ENCODE measurements around the gene FNDC3B. TPM values are rescaled to one million over a fixed set of nuclear protein-coding genes. Genes with fewer than 3 reads are reported as not detected.

Gene FNDC3B
- total and polyA plus RNA-seq, 9 of the 15 experiments (the other 6 are each of a cell fraction or from before 2014, with no cell fraction given) = 7.0 to 35.8 (median 16.2) TPM

DNA sequence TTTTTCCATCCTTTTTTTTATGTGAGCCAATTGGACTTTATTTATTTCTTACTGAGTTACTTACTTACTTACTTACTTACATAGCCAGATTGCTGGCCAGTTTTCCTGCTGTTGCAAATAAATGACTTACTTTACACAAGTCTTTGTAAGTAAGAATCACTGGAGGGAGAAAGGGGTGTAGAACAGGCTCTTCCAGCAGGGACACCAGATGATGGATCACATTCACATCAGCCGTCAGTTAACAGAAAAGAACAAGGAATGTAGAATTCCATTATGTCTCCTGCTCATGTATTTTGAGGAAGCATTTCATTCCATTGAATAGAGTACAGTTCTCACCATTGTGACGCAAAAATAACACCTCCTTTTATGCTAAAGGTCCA lies 188.6 kb downstream of the FNDC3B start (continued):
- TF ChIP-seq, protein P1, sequence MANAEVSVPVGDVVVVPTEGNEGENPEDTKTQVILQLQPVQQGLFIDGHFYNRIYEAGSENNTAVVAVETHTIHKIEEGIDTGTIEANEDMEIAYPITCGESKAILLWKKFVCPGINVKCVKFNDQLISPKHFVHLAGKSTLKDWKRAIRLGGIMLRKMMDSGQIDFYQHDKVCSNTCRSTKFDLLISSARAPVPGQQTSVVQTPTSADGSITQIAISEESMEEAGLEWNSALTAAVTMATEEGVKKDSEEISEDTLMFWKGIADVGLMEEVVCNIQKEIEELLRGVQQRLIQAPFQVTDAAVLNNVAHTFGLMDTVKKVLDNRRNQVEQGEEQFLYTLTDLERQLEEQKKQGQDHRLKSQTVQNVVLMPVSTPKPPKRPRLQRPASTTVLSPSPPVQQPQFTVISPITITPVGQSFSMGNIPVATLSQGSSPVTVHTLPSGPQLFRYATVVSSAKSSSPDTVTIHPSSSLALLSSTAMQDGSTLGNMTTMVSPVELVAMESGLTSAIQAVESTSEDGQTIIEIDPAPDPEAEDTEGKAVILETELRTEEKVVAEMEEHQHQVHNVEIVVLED (CRISPR knock-in tag; IDR thresholded peaks at IDR 0.05) = no peak
- TF ChIP-seq ZBED1 (IDR thresholded peaks at IDR 0.05) (no peak), CCNT2 (IDR thresholded peaks at IDR 0.05; ENCODE audit: borderline replicate concordance, extremely low read depth, insufficient read length, low read depth, low read length) (no peak), TAF9B (IDR thresholded peaks at IDR 0.05; ENCODE audit: partially characterized antibody) (no peak), FOXA1 (IDR thresholded peaks at IDR 0.05; ENCODE audit: borderline replicate concordance) (no peak)
- TF ChIP-seq, protein P2, sequence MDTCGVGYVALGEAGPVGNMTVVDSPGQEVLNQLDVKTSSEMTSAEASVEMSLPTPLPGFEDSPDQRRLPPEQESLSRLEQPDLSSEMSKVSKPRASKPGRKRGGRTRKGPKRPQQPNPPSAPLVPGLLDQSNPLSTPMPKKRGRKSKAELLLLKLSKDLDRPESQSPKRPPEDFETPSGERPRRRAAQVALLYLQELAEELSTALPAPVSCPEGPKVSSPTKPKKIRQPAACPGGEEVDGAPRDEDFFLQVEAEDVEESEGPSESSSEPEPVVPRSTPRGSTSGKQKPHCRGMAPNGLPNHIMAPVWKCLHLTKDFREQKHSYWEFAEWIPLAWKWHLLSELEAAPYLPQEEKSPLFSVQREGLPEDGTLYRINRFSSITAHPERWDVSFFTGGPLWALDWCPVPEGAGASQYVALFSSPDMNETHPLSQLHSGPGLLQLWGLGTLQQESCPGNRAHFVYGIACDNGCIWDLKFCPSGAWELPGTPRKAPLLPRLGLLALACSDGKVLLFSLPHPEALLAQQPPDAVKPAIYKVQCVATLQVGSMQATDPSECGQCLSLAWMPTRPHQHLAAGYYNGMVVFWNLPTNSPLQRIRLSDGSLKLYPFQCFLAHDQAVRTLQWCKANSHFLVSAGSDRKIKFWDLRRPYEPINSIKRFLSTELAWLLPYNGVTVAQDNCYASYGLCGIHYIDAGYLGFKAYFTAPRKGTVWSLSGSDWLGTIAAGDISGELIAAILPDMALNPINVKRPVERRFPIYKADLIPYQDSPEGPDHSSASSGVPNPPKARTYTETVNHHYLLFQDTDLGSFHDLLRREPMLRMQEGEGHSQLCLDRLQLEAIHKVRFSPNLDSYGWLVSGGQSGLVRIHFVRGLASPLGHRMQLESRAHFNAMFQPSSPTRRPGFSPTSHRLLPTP (IDR thresholded peaks at IDR 0.05; ENCODE audit: borderline replicate concordance, extremely low read depth, insufficient read length) = no peak

DNA sequence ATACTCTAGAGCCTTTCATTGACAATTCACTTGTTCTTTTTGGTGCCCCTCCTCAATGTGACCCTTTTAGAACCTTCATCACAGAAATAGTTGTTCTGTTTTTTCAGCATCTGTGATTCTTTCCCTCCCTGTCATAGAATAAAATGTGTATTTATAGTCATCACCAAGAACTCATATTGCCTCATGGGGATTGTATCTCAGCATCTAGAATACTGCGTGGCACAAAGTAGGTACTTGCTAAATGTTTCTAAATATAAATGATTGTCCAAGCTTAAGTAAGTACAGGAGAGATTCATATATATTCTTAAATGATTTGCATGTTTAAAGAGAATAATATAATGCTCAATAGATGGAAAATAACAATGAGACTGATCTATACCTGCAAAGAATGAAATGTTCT lies 190.1 kb downstream of the FNDC3B start:
- intact Hi-C loops (cut with micrococcal nuclease) (no loop called here), in situ Hi-C loops (cut with MboI) (no loop called here)
- ATAC-seq (no peak), FAIRE-seq (no peak), DNase-seq (ENCODE audit: extremely low read depth in 1 of 4, low spot score in 3 of 4) (no peak)
- H3K79me2 ChIP-seq (ENCODE audit: control insufficient read depth, insufficient read depth, low read length) = peaks cover 13% of the 10 kb centered on the region; the same call in 1 of the 3 replicates
- POLR2A ChIA-PET = no interaction called here
- H3K4me1 ChIP-seq (replicated peaks in 1 of 2; ENCODE audit: control insufficient read depth in 2 of 2, insufficient read depth in 2 of 2, low read length in 2 of 2) = no peaks in the 10 kb centered on the region
- H3K4me3 ChIP-seq = no peak overlapping the region
- no TSS peak for BruUV-seq (replicated peaks)
- WGBS (ENCODE audit: insufficient coverage, low coverage, missing lambda C conversion rate) = 91% methylated on average over 1 of the region's 1 CpG
- H3K27me3 ChIP-seq (ENCODE audit: control insufficient read depth in 2 of 2, insufficient read depth in 2 of 2, low read length in 2 of 2) = no peaks in the 10 kb centered on the region
- no peak overlapping the region for H2AFZ ChIP-seq (ENCODE audit: low read depth, low read length)
- no peaks in the 10 kb centered on the region for H3K9me3 ChIP-seq (replicated peaks; ENCODE audit: control insufficient read depth, insufficient read depth, low read depth, low read length)
- H3K9ac ChIP-seq (ENCODE audit: insufficient read depth in 1 of 2, low read depth in 2 of 2, low read length in 2 of 2) = no peak overlapping the region
- H3K36me3 ChIP-seq (ENCODE audit: control insufficient read depth, insufficient read depth, low read length) = peaks cover 22% of the 10 kb centered on the region; the same call in 2 of the 3 replicates
- H3K27ac ChIP-seq (ENCODE audit: extremely low read depth, low read depth, low read length) = no peak overlapping the region
- no peak overlapping the region for H3K4me2 ChIP-seq (ENCODE audit: insufficient read depth, low read length)
- H4K20me1 ChIP-seq (replicated peaks; ENCODE audit: control insufficient read depth, insufficient read depth, low read length) = no peaks in the 10 kb centered on the region
- no peaks in the 10 kb centered on the region for H3K9me1 ChIP-seq (ENCODE audit: control insufficient read depth, insufficient read depth, low read length)
- CTCF ChIA-PET (ENCODE audit: low intra/inter-chr PET ratio) = no interaction called here
- TF ChIP-seq, protein P3, sequence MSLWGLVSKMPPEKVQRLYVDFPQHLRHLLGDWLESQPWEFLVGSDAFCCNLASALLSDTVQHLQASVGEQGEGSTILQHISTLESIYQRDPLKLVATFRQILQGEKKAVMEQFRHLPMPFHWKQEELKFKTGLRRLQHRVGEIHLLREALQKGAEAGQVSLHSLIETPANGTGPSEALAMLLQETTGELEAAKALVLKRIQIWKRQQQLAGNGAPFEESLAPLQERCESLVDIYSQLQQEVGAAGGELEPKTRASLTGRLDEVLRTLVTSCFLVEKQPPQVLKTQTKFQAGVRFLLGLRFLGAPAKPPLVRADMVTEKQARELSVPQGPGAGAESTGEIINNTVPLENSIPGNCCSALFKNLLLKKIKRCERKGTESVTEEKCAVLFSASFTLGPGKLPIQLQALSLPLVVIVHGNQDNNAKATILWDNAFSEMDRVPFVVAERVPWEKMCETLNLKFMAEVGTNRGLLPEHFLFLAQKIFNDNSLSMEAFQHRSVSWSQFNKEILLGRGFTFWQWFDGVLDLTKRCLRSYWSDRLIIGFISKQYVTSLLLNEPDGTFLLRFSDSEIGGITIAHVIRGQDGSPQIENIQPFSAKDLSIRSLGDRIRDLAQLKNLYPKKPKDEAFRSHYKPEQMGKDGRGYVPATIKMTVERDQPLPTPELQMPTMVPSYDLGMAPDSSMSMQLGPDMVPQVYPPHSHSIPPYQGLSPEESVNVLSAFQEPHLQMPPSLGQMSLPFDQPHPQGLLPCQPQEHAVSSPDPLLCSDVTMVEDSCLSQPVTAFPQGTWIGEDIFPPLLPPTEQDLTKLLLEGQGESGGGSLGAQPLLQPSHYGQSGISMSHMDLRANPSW (CRISPR knock-in tag; IDR thresholded peaks at IDR 0.05) = no peak
- TF ChIP-seq ZNF707 (CRISPR knock-in tag; conservative IDR thresholded peaks at IDR 0.05) = no peak
- no peak for TF ChIP-seq NFRKB (IDR thresholded peaks at IDR 0.05; ENCODE audit: low read depth)
- no peak for TF ChIP-seq FOXJ2 (tag; IDR thresholded peaks at IDR 0.05)
